Stimulated activated CD8-positive, alpha-beta memory T cell treated with anti-CD3 and anti-CD28 coated beads, Interleukin-15, amount 100 ng/mL, for 24 hours (primary cell): ENCODE results near the gene IL16.

Source experiments
- DNase-seq: peaks from one replicate; pipeline ENCODE4 v3.0.0-alpha.2; 2020; ENCODE audit warnings: low read depth

IL16 gene

DNA sequence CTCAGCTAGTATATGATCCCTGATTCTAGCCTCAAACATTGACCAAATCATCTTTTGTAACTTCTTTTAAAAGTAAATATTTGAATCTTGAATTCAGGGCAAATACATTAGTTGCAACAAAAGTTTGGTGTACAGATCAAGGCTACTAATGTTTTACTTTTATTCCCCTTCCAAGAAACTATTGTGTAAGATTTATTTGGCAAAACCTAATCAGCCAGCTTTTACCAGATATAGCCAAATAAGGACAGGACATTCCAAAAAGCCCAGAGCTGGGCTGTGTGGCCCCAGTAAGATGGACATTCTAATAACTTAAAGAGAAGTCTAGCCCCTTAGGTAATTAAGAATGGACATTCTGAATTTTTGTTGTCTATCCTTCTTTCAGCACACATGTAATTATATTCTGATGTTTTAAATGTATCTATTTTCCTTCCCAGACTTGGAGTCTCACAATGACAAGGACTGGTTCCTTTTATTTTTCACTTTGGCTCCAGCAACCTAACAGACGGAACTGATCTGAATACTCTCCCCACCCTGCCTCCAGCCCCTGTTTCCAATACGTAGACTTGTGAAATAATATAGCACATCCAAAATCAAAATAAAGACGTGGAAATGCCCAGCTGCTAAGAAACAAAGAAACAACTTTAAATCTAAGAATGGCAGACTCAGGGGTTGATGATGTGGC is 79.2 kb downstream of the IL16 start:
- DNase-seq, result no peak

DNA sequence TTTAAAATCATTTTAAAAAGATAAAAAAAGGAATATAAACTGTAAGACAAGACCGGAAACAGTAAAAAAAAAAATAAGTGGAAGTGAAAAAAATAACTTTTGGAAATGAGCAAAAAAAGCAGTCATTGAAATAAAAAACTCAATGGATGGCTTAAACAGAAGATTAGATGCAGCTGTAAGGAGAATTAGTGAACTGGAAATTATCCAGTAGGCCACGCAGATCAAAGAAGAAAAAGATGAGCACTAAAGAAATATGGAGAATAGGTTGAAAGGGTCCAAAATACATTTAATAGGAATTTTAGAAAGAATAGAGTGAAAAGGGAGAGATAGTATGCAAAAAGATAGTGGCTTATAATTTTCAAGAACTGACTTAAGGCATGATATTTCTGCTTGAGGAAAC is 80.3 kb downstream of the IL16 start:
- no peak for DNase-seq

DNA sequence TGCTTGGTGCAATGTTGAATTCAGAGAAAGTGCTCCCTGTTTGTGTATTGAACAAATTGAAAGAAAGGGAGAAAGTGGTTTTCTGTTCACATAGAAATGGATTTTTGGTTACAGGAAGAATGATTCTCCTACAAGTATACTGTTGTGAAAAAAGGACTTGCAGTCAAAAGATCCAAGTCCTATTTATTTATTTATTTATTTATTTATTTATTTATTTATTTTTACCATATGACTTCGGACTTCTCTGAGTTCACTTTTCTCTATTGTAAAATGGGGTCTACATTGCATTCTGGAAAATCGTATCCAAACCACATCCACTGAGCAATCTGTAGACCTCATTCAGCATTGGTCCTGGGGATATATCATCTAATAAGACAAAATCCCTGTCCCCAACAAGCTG is 81.2 kb downstream of the IL16 start:
- no peak for DNase-seq

DNA sequence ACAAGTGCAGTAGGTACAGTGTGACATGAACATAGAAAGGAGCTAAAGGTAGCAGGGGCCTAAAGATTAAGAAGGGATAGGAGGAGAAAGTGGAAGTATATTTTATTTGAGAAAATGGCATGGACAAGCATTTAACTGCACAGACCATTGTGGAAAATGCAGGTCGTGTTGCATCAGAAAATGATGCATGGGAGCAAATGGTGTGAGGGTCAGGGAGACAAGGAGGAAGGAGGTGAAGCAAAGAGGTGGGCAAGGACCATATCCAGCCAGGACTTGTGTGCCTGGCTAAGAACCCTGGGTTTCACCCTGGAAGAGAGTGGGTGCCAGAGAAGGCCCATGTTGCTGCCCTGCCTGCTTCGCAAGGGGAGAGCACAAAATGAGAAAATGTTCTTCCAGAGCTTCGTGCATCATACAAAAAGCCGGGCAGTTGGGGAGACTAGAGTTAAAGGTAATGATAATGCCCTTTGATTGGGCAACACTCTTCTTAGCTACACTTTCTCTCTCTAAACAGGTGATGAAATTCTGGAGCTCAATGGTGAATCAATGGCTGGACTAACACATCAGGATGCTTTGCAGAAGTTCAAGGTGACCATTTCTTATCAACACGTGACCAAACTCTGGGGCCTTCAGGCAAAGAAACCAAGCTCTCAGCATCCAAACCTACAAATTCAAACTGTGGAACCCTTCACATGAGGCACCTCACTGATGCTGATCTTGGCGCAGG is 81.8 kb downstream of the IL16 start:
- DNase-seq, result no peak

DNA sequence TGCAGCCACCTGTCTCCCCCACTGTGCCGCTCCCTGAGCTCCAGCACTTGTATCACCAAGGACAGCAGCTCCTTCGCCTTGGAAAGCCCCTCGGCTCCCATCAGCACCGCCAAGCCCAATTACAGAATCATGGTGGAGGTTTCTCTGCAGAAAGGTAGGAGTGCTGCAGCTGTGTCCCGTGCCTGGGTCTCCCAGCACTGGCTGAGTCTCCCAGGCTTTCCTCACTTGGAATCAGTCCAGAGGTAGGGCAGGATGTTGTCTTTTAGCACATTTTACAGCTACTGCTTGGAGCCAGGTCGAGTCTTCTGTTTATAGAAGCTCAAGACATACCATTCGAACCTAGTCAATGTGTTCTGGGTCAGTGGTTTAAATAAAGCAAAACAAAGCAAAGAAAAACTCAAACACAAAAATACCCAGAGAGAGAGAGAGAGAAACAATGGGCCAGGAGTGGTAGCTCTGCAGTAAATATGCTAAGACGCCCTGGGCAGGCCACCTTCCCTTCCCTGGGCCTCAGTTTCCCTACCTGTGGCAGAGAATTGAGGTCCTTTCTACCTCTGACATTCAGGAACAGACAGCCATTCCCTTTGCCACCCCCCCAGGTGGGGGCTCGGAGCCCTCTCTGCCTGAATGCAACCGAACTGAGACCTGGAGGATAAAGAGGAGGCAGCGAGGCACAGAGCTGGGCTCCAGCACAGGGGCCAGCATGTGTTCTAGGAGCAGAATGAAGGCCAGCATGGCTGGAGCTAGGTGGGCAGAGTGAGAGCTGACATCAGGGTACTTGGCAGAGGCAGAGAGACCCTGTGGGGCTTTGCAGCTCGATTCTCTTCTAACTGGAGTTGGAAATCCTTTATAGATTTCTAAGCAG is 83.2 kb downstream of the IL16 start:
- no peak for DNase-seq

DNA sequence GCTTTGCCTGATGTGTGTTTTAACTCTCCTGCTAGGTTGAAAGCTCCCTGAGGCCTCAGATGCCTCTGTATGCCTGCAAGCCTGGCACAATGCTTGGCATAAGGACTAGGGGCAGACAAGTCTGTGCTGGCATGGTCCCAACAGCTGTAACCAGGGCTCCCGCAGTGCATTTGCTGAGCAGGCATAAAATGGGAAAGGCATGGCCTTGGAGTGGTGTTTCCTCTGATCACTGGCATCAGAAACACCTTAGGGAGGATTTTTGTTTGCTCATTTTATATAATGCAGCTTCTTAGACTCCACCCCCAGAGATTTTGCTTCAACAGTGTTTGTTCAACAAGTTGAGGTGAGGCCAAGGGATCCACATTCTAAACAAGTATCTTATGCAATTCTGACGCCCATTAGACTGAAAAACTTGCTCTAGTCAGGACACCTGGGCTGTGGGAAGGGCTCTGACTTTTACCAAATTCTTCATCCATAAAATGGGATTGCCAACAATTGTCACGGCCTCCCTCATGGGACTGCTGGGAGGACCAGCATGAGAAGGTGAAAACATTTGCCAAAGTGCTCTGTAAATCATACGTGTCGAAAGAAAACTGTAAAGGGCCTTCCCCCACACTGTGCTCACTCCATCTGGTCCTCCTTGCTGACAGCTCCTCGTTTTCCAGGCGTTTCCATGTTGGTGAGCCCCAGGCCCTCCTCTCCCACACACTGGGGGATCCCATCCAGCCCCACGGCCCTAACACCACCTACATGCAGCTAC is 84.2 kb downstream of the IL16 start:
- no peak for DNase-seq

DNA sequence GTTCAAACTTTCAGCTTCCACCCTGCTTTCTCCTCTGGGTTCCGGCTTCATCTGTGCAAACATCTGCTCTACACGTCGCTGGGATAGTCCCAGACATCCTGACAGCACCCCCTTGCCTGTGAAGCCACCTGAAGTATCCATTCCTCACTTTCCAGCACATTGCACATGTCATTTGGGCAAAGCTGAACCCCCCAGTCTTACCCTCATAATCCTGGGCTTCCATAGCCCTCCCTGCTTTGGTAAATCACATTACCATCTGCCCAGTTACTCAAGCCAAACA is 84.7 kb downstream of the IL16 start:
- no peak for DNase-seq

DNA sequence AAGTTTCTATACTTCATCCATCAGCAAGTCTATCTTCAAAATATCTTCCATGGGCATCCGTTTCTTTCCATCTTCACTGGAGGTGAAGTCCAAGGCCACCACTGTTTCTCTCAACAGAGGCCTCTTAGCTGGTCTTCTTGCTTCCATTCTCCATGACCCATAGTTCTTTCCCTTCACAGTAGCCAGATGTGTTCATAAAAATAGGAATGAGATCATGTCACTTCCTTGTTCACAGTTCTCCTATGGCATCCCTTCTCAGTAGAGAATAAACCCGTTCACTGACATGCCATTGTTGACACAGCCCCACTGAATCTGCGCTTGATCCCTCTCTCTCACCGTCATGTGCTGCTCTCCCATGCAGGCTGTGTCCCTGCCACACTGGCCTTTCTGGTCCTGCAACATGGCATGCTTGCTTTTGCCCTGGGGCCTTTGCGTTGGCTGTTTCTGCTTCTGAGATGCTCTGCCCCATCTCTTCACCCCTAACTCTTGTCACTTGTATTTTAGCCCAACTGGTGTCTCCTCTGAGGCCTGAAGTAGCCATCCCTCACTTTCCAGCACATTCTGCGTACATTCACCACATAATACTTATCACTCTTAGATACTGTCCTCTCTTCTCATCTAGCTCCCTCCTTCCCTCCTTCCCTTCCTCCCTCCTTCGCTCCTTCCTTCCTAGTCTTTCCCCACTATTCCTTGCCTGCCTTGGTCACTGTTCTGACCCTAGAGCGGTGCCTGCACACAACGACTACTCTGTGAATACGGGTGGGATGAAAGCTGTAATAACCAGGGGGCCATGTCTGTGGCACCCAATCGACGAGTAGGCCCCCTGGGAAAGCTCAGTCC is 85.3 kb downstream of the IL16 start:
- no peak for DNase-seq

DNA sequence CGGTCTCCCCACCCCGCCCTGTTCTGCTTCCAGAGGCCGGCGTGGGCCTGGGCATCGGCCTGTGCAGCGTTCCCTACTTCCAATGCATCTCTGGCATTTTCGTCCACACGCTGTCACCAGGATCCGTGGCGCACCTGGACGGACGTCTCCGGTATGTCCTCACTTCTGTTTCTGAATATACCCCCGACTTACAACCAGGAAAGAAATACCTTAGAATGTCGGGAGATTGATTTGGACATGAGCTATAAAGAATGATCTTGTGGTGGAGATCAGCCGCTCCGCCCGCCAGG is 85.9 kb downstream of the IL16 start:
- no peak for DNase-seq

DNA sequence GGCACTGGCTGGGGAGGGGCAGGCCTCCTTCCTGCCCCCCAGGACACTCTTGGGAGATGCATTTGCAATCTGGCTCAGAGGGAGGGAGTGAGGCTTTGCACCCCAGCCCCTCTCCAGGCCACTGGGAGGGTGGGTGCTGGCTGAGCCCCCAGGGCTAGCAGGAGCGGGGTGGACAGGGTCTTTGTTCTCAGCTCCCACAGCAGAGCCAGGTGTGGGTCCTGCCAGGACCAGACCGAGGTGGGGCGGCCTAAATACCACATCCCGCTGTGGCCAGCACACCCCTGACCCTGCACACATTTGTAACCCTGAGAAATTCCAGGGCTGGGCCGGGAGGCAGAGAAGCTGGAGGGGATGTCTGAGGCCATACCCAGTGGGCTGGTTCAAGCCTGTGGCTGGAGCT is 86.2 kb downstream of the IL16 start:
- no peak for DNase-seq

DNA sequence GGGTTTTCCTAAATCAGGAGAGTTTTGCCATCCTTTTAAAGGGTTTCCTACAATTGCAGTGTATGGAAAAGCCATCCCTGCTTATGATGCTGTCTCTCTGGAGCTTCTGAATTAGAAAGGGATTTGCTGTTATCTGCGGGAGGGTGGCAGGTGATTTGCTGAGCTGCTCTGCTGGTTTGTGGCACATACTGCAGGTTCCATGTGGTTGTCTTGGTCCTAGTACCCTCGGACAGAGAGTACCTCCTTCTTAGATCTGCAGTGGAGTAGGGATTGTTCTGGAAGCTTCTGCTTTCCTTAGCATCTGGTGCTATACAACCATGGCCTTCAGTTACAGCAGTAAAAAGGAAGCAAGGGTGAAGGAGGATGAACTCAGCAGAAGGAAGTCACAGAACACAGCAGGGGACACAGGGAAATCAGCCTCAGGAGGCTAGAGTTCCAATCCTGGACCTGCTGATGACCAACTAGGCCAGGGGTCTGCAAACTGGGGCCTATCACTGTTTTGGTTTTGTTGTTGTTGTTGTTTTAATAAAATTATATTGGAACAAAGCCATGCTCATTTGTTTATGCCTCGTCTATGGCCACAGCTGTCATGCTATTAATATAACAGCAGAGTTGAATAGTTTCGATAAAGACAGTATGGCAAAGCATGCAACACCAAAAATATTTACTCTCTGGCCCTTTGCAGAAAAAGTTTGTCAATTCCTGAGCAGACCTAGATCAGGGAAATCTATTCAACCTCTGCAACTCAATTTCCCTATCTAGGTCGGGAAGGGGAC is 87.8 kb downstream of the IL16 start:
- no peak for DNase-seq

DNA sequence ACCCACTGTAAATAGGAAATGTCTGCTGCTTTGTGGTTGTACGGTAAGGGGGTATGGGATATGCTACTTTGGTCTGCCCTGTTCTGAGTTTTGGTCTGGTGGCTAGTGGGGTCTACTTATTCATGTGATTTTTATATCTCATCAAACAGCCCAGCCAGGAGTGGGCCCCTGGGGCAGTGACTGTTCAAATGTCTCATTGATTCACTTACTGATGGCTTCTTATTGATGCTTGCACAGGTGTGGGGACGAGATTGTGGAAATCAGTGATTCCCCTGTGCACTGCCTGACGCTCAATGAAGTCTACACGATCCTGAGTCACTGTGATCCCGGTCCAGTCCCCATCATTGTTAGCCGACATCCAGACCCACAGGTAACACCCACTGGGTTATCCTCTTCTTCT is 88.8 kb downstream of the IL16 start:
- no peak for DNase-seq

DNA sequence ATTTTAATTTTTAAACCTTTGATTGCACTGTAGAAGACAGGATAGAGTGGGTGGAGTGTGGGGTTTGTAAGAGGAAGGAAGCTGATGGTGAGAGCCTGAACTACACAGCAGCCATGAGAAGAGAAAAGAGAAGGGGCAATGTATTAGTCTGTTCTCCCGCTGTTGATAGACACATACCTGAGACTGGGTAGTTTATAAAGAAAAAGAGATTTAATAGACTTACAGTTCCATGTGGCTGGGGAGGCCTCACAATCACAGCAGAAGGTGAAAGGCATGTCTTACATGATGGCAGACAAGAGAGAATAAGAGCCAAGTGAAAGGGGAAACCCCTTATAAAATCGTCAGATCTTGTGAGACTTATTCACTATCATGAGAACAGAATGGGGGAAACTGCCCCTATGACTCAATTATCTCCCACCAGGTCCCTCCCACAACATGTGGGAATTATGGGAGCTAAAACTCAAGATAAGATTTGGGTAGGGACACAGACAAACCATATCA is 90.0 kb downstream of the IL16 start:
- no peak for DNase-seq

DNA sequence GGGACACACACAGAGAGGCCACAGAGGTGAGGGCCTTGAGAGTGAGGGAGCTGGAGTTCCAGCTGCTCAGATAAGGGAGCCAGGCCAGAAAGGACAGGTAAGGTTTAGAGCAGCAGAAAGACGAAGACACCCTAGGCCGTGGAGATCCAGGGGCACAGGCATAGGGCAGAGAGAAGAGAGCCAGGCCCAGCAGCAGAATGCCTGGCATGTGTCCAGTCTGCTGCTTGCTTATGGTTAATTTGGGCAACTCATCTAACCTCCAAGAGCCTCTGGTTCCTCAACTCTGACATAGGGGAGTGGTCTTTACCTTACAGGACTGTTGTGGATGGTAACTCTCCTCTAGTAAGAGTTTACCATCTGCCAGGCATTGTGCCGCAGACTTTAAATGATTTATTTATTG is 91.4 kb downstream of the IL16 start:
- DNase-seq, result no peak

DNA sequence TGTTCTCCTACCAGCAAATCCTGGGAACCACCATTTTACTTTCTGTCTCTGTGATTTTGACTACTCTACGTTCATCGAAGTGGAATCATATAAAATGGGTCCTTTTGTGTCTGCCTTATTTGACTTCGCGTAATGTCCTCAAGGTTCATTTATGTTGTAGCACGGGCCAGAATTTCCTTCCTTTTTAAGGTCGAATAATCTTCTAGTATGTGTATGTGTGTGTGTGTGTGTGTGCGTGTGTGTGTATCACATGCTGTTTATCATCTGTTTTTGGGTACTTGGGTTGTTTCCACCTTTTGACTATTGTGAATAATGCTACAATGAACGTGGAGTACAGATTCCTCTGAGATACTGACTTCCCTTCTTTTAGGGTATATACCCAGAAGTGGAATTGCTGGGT is 91.9 kb downstream of the IL16 start:
- DNase-seq, result no peak

DNA sequence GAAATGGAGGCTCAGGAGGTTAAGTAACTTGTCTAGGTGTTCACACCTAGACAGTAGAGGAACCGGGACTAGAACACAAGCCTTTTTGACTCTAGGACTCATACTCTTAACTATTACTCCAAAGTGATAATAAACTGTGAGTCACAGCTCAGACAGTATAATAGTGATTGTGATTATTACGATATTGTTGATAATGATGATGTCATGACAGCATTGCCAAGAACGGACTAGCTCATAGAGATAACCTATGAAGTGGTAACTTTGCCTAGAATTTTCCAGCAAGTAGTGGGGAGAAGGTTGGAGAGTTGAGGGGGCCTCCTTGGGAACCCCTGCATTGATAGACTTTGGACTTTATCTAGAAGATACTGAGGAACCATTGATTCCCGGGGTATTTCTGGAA is 93.2 kb downstream of the IL16 start:
- no peak for DNase-seq

DNA sequence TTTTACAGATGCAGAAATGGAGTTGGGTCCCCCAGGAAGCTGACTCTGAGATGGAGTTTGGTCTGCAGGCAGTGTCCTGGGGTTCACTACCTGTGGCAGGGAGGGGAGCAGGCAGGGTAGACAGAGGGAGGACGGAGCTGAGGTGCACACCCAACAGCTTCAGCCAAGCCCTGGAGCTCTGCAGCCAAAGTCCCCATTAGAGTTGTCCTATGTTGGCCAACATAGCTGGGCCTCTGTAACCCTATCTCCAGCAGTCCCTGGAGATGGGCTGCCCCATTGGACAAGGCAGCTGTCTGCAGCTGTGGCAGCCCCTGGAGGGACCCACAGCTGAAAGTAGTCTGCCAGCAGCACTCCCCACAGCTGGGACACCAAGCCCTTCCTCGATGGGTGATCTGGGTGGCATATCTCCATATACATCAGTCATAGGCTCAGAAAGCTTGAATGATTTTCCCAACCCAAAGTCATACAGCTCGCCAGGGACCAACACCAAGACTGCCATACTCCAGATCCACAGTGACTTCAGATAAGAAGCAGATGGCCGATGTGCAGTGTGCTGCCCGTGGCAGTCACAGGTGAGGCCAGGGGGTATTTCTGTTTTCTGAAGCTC is 95.3 kb downstream of the IL16 start:
- no peak for DNase-seq

DNA sequence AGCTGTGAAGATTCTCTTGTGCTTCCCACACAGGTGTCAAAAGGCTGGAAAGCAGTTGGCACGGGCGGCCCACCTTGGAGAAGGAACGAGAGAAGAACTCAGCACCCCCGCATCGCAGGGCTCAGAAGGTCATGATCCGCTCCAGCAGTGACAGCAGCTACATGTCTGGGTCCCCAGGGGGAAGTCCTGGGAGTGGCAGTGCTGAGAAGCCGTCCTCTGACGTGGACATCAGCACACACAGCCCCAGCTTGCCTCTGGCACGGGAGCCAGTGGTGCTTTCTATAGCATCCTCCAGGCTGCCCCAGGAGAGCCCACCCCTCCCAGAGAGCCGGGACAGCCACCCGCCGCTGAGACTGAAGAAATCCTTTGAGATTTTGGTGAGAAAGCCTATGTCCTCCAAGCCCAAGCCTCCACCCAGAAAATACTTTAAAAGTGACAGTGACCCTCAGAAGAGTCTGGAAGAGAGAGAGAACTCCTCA is 95.9 kb downstream of the IL16 start:
- DNase-seq, result no peak

DNA sequence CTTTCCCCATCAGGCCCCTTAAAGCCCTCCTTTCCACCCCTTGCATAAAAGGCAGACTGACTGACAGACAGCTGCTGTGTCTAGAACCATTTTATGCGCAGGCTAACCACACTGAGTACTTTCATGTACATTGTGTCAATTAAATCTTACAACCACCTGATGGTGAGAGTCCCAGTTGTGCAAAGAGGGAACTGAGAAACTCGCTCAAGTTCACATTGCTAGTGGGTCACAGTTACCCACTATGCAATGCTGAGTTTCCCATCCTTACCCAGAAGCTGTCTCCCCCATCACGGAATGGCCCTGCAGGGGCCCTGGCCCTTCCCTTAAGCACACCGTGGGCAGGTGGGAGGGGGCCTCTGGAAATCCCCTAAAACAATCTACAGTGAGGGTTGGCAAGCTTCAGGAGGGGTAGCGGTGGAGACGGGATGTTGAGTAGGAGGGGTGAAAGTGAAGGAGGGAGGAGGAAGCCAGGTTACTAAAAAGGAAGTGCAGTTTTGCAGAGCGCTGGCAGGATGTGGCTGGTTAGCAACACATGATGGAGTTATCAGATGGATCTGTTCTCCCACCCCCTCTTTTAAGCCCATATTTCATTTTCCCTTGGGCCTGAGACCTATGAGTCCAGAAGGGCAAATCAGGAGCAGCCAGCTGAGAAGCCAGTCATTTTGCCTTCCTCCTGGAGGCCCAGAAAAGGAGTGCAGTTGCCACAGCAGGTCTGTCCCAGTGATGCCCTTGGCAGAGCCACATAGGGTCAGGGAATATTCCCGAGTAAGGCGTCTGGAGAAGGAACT is 97.2 kb downstream of the IL16 start:
- DNase-seq, result no peak

DNA sequence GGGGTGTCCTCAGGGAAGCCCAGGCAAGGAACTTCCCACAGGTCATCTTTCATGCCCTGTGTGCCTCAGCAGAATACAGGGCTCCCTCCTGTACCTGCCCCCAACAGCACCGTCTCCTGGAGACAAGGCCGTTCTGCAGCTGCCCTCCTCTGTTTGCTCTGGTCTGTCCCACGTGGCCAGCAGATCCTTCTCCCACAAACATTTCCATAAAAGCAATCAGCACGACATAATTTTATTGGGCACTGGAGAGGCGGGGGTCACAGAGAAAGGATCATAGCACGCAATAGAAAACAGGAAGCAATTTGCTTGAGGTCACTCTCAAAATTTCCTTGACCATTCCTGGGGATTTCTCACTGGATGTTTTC is 97.8 kb downstream of the IL16 start:
- no peak for DNase-seq
